ENCODE data around the gene ZFAND3.
"Not testable (repeated sequence)": the region's sequence is repeated elsewhere in the genome, so short reads cannot be mapped to it uniquely, and the experiment has no call there.

ZFAND3 gene

DNA sequence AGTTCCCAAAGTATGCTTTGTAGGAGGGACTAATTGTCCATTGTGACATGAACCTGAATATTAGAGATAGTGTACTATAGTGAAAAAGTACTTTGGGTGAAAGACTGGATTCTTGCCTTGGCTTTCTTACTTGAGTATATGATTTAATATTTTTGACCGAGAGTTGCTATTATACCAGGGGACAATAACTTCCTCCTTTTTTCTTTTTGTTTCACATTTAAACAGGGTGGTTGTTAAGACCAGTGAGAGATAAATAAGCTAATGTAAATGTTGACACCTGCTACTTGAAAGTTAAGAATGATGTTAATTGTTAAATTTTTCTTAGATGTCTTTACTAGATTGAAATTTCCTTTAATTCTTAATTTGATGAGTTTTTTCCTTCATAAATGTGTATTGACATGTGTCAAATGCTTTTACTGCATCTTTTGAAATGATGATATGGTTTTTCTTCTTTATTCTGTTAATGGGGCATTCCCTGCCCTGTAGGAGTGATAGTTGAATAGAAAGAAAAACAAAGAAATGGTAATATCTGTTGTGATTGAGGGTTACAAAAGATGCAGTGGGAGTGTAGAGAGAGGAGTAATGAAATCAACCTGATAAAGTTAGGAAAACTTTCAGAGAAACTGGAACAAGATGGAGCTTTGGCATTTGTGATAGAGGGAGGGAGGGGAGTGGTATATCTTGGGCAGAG lies 48.4 kb downstream of the ZFAND3 start:
- DNase-seq, result no peak

DNA sequence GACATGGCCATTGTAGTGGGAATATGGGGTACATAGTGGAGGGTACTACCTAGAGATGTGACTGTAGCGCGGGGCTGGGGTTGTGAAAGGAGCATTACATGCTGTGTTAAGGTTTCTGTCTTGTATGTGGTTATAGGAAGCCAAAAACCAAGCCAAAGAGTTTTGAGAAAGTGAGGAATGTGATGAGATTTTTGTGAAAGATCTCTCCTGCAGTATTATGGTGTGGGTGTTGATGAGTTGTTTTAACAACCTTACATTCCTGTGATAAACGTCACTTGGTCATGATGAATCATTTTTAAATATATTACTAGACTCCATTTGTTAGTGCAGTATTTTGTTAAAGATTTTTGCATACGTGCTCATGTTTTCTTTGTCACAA lies 48.9 kb downstream of the ZFAND3 start:
- DNase-seq, result no peak

DNA sequence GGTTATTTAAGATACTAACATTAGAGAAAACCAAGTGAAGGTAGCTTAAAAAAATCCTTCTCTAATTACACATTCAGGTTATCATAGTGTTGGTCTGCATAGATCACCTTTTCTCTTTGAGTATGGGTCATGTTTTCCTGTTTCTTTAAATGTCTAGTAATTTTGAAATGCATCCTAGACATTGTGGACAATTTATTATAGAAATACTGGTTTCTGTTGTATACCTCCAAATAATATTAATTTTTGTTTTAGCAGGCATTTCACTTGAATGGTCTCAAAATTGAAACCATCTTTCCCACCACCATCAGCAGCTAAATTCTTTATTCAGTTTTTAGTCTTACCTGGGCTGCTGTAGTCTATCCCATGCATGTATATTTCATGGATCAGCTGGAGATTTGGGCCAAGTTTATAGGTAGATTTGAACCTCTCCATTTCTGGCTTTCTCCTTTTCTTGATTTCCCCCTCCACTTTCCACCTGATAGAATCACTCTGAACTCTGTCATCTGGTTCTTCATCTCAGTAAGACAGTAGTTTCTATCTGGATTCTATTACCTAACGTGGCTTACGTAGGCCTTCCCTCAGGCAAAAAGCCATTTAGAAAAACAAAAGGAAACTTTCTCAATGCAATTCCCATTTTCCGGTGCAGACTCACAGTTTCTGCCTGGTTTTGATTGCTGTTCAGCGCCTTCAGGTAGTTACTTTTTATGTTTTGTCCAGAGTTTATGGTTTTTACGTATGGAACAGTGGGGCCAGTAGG lies 52.3 kb downstream of the ZFAND3 start:
- DNase-seq, result no peak

DNA sequence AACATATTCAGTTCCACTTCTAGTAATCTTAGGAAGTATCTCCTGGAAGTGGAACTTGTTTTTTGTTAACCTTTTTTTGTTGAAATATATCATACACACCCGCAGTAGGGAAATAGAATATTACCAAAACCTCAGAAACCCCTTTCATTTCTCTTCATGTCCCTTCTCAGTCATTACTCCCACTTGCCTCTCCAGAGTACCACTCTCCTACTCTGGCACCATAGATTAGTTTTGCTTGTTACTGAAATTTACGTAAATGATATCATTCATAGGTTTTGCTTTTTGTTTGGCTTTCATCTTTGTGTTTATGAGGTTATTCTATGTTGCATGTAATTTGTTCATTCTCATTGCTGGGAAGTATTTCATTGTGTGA lies 52.8 kb downstream of the ZFAND3 start:
- DNase-seq, result no peak

DNA sequence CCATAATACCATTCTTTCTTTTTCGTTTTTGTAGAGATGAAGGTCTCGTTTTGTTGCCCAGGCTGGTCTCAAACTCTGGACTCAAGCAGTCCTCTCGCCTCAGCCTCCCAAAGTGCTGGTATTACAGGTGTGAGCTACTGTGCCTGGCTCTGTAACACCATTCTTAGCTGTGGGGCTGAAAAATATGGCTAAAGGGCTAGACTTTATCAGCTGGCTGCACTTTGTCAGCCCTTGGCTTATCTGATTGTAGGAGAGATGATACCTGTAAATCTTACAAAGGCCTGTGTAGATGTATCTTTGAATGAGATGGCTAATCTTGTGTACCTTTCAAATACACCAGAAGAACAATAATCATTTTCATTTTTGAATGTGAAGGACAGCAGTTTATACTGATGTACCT lies 55.2 kb downstream of the ZFAND3 start:
- DNase-seq, result no peak

DNA sequence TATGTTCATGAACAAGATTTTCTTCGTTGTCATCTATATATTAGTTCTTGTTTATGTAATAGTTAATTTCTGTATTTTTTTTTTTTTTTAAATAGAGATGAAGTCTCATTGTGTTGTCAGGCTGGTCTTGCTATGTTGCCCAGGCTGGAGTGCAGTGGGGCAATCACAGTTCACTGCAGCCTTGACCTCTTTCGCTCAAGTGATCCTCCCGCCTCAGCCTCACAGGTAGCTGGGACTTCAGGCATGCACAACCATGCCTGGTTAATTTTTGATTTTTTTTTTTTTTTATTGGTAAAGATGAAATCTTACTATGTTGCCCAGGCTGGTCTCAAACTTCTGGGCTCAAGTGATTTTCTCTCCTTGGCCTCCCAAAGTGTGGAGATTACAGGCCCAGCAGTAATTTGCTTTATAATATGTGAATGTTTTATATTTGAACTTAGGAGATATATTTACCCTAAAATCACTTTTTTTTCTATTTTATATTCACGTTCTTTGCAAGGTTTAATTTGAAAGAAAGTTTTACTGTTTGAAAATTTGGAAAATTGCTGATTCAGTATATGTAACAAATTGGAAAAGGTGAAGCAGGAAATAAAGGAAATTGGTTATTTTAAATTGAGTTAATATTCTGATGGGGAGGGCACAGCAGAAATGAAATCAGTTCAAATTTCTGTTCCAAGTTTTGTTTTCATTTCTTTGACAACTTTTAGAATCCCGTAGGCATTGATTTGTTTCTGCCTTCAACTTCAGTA lies 56.2 kb downstream of the ZFAND3 start:
- DNase-seq, result no peak

DNA sequence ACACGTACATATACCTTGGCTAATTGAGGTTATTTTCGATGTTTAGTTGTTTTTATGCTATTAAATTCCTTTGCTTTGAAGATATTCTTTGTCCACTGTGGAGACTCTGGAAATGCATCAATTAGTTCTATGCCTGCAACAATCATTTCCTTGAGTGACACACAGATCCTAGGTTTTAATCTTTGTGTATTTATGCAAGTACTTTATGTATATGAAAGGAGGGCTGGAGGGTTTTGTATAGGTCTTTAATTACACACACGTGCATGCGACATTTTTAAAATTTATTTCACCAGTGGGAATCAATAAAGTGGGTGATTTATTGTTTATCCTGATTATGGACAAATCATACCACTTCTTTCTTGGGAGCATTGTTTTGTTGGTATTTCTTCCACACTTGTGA lies 57.3 kb downstream of the ZFAND3 start:
- DNase-seq, result no peak

DNA sequence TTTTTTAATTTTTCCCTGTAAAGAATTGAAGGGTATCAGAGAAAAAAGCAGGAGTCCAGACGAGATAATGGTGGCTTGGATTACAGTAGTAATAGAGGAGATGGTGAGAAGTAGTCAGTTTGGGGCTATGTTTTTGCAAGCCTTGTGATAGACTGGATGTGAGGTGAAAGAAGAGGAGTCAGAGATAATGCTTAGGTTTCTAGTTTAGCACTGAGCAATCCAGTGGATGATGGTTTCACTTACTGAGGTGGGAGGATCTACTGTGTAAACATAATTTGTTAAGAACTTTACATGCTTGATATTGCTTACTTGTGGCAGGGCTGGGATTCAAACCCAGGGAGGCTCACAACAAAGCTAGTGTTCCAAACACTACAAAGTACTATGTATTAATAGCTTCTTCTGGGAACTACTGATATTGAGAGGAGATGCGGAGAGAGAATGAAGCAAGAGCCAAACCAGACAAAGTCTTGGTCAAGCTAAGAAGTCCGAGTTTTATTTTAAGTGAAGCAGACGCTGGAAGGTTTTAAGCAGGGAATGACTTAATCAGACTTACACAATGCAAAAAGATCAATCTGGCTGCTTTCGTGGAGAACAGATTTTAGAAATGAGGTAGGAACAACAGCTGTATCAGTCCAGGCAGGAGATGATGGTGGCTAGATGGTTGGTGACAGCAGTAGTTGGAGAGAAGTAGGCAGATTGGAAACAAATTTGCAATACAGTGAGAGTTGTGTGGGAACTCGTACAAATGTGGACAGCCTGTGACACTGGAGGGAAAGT lies 58.0 kb downstream of the ZFAND3 start:
- no peak for DNase-seq

DNA sequence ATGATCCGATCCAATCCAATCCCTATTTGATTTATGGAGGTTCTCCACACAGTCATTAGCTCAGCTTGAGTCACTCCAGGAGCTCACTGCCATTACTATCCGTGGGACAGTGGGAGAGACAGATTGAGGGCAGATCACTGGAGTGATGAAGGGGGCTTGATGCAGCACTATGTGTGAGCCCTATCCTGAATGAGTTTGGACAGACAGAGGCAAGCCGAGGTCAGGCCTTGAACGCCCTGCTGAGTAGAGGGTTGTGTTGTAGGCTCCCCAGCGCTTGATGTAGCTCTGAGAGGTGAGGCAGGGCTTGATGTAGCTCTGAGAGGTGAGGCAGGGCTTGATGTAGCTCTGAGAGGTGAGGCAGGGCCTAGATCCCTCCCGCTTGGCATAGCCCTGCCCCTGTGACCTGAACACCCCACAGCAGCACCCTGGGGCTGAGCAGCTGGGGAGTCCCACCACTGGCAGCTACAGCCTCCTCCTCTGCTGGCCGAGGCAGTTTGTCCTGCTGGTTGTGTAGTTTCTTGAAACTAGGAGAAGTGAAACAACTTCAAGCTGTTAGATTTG lies 58.7 kb downstream of the ZFAND3 start:
- no peak for DNase-seq

DNA sequence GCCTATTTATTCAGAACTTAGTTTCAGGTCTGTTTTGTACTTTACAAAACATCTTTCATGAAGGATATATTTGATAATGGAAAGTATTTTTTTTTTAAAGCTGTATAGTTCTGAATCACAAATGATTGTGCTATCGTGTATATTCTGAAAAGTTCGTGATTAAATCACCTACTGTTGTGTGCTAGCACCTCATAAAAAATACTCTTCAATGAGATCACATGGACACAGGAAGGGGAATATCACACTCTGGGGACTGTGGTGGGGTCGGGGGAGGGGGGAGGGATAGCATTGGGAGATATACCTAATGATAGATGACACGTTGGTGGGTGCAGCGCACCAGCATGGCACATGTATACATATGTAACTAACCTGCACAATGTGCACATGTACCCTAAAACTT lies 61.1 kb downstream of the ZFAND3 start:
- not testable (repeated sequence) for DNase-seq

DNA sequence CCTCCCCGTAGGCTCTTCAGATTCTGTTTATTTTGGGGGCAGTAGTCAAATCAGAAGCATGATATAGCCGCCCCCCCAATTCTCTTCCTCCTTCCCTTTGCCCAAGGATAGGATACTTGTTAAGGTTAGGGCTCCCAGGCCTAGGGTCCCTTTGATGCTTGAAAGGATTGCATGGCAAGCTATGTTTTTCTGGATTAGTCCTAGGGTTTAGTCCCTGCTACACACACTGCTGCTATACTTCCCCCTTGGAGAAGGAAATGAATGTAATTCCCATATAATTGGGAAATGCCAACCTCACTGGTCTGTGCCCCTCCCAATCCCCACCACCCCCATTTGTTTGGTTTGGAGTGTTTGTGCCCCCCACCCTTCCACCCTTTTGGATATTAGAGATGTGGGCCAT lies 62.8 kb downstream of the ZFAND3 start:
- no peak for DNase-seq

DNA sequence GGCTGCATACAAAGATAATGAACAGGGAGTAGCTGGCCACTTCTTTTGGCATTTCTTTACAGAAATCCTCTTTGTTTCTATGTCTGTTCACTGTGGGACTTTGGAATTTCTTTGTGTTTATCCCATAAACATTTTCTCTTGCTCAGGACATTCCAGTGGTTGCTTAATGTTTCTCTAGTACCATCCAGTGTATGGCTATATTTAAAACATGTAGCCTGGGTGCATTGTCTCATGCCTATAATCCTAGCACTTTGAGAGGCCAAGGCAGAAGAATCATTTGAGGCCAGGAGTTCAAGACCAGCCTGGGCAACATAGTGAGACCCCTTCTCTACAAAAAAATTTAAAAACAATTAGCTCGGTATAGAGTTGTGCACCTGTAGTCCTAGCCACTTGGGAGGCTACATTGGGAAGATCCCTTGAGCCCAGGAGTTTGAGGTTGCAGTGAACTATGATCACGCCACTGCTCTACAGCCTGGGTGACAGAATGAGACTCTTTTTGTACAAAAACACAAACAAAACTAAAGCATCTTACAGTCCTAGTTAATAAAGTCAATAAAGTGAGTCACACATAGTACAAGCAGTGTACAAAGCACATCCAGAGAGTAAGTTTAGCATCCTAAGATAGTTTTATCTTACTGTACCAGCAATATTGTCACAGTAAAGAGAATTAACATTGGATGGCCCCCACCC lies 63.3 kb downstream of the ZFAND3 start:
- DNase-seq, result no peak

DNA sequence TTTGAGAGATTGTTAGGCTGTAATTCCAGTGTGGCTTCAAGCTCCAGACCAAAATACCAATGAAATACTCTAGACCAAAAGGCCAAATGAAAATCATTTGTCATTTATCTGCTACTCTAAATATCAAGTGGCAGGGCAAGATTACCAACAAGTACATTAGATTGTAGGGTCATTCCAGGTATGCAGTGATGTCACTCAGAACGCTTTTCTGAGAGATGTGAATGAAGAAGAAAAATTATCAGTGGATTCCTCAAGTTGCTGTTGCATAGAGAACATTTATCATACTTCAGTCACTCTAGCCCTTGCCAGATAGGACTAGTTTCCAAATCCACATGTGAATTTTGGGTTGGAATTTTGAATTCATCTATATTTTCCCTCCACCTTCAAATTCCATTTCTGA lies 65.0 kb downstream of the ZFAND3 start:
- DNase-seq, result no peak

DNA sequence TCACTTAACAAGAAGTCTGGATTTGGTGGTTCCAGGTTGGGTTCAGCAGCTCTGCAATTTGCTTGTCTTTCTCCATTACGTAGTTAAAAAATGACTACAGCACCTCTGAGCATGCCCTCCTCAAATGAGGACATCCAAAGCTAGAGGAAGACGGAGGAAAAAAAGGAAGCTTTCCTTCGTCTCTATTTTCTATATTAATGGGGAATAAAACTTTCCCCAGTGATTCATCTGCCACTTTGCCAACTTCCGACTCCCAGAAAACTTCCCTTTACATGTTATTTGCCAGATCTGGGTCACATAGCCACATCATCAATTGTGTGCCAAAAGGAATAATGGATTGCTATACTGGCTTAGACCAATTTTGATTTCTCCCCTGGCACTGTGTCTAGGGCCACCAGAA lies 69.5 kb downstream of the ZFAND3 start:
- DNase-seq, result no peak

DNA sequence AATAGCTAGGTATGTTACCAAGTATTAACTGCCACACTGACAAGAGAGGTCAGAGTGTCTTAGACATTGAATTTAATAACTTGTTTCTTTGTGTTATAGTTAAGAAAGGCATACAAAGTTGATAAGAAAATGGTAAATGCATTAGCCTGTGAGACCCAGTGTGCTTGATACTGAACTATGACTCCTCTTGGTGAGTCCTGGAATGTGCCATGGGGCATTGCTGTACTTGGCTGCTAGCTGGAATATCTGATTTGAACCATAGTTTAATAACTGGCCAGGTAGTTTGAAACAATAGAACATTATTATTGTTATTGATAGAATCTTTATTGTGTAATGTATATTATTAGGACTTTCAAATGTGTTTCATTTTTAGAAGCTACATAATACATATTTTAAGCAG lies 70.0 kb downstream of the ZFAND3 start:
- no peak for DNase-seq

DNA sequence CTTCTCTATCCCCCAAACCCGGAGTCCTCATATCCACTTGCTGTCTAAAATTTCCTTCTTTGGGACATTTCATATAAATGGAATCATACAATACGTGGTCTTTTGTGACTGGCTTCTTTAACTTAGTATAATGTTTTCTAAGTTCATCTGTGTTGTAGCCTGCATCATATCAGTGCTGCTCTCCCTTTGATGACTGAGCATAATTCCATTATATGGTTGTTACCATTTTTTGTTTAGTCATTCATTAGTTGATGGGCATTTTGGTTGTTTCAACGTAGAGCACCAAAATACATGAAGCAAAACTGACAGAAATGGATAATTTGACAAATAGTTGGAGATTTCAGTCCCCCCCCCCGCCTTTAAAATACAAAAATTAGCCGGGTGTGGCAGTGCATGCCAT lies 71.5 kb downstream of the ZFAND3 start:
- no peak for DNase-seq

DNA sequence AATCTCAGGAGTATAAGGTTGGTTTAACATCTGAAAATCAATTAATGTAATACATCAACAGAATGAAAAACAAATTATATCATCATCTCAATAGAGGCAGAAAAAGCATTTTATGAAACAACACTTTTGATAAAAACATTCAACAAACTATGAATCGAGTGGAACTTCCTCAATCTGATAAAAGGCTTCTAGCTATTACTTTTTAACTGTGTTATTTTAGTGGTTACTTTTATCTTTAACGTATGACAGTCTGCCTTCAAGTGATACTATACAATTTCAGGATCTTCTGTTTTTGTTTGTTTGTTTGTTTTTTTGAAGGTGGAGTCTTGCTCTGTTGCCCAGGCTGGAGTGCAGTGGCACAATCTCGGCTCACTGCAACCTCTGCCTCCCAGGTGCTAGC lies 73.7 kb downstream of the ZFAND3 start:
- no peak for DNase-seq

DNA sequence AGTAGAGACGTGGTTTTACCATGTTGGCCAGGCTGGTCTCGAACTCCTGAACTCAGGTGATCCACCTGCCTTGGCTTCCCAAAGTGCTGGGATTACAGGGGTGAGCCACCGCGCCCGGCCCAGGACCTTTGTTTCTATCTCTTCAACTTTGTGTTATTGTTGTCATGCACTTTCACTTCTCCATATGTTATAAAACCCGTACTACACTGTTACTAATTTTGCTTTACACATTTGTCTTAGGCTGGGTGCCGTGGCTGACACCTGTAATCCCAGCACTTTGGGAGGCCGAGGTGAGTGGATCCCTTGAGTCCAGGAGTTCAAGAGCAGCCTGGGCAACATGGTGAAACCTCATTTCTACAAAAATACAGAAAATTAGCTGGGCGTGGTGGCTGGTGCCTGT lies 74.2 kb downstream of the ZFAND3 start:
- not testable (repeated sequence) for DNase-seq

DNA sequence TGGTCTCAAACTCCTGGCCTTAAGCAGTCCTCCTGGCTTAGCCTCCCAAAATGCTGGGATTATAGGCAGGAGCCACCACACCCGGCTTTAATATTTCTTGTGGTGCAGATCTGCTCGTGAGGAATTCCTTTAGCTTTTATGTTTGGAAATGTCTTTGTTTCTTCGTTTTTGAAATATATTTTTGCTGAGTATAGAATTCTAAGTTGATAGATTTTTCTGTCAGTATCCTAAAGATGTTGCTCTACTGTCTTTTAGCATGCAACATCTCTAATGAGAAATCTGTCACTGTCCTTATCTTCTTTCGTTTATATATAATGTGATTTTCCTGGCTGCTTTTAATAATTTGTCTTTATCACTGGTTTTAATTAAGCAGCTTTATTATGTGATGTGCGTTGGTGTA lies 75.1 kb downstream of the ZFAND3 start:
- no peak for DNase-seq

DNA sequence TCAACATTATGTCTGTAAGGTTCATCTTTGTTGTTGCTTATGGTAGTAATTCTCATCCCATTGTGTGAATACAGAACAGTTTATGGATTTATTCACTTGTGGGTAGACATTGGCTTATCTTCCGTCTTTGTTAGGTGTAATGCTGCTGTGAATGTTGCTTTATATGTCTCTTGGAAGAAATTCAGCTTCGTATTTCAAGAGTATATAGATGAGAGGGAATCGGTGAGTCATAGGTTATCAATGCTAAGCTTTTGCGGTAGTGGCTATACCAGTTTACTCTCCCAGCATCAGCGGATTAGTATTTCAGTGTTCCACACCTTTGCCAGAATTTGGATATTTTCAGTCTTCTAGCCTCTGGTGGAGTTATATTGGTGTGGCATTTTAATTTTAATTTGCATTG lies 77.8 kb downstream of the ZFAND3 start:
- no peak for DNase-seq

DNA sequence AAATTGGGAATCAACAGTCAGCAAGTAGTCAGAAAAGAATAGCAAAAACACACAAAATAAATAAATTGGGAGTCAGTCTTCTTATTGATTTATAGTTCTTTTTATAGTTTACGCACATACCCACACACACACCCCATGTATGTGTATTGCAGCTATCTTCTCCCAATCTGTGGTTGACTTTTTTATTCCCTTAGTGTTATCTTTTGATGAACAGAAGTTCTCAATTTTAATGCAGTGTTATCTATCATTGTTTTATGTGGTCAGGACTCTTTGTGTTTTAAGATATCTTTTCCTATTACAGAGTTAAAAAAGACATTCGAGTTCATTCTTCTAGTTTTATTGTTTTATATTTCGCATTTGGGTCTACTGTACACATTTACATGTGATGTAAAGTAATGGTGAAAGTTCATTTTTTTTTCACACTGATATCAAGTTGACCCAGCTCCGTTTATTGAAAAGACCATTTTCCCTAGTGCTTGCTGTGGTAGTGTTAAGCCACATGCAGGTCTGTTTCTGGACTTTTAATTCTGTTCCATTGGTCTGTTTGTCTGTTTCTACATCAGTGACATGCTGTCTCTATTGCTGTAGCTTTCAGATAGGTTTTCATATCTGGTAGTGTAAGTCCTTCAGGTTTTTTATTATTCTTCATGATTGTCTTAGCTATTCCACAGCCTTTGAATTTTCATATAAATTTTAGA lies 78.4 kb downstream of the ZFAND3 start:
- no peak for DNase-seq
